Stimulated activated CD8-positive, alpha-beta memory T cell treated with anti-CD3 and anti-CD28 coated beads, Interleukin-7, amount 100 ng/mL, for 1 hour (primary cell): ENCODE results near the gene ECHS1.

Source experiments
- DNase-seq, 2 donors: peaks; one replicate each; pipeline ENCODE4 v3.0.0-alpha.2; 2020; ENCODE audit warnings: low read depth in 2 of 2

ECHS1 gene

DNA sequence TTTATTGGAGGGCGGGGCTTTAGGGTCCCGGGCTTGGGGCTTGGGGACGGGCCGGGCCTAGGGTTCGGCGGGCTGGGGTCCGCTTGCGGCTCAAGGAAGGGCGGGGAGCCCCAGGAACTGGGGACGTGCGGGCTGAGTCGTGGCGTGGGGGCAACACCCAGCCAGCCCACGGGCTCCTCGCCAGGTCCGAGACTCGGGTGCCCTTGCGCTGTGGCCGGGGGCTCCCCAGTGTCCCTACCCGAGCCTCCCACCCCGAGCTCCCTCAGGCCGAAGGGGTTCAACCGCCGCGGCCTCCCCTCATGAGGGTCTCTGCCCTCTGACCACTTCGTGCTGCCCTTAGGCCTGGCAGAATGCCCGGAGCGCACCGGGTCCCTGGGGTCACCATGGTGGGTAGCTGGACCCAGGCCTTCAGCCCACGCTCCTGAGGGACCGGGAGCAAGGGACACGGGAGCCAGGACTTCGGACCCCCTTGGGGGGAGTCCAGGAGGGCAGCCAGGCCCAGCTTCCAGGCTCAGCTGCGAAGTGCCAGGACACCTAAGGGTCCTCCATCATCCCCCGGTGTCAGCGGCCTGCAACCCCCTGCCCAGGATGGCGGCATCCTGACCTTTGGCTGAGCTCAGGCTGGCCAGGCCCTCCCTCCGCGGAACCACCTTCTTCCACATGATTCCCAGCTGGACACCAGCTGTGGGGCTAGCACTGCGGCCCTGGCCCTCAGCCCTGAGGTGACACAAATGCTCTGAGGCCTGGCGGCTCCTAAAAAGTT lies 14.8 kb downstream of the ECHS1 start:
- DNase-seq = no peak

DNA sequence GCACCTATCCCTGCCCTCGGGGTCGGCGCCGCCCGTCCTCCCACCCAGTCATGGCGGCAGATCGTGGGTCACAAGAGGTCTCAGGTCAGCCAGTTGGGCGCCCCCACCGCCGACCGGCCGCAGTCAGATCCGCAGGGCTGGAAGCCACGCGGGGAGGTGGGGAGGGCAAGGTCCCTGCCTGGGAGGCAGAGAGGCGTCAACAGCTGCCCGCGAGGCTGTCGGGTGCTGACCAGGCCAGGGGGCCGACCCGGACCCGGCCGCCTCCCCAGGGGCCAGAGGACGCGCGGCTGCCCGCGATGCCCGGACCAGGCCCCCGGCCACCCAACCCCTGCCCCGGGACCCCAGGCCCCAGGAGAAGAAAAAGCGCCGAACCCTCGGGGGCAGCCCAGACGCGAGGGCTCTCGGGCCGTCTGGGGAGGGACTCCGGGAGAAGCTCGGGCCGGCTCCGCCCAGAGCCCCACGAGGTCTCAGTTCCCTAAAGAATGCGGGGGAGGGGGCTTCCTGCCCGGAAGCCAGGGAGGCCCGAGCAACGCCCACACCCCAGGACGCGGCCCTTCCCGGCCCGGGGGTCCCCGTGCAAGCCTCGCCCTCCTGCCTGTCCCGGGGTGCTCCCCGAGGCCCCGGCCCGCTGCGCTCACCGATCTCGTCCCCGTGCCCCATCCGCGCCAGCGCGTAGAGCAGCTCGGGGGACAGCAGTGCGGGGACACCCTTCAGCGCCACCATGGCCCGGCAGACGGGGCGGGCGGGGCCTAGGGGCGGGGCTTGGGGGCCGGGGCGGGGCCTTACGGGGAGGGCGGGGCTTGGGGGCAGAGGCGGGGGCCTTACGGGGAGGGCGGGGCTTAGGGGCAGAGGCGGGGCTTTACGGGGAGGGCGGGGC lies 15.6 kb downstream of the ECHS1 start, which contains the start of gene FUOM:
FUOM (minus strand) TSS at position 735 of the 877 bp plus-strand sequence; CDS start at position 723, 12 bp downstream.
- no peak for DNase-seq

DNA sequence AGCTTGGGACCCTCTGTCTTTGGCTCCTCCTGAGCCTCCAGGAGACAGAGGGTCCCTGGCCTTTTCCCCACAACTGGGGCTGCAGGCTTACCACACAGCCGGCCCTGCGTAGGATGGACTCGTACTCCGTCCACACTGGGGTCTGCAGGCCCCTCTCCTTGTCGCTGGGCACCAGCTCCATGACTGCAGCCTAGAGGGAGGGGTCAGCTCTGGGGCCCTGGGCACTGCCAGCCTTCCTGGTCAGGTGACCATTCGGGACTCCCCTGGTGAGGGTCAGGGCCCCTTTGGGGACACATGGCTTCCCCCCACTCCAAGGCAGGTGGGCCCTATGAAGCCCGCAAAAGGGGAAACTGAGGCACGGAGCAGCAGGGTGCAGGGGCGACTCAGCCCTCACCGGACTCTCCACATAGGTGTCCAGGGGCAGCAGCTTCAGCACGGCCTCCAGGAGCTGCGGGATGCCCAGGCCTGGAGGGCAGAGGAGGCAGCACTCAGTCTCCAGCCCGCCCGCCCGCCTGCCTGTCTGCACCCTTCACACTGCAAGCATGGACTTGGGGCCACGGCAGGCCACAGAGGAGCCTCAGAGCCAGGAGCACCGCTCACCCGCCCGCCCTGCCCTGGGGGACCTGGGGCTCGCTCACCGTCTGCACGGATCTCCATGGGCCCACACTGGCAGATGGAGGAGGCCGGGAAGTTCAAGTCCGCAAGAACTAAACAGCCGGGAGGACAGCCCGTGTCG lies 16.4 kb downstream of the ECHS1 start:
- no peak for DNase-seq

DNA sequence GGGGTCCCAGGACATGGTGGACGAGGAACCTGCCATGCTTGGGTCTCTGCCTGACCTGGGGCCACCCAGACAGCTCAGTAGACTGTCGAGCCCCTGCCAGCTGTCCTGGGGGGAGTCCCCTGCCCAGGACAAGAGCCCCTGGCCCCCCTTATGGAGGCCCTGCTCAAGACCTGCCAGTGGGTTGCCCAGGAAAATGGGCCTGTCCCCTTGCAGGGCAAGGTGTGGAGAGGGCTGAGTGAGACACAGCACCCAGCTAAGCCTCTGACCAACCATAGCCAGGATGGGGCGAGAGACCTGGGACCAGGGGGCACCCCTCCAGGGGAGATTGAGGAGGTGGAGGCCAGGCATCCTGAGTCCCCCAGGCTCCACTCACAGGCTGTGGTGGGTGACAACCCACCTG lies 17.2 kb downstream of the ECHS1 start:
- no peak for DNase-seq

DNA sequence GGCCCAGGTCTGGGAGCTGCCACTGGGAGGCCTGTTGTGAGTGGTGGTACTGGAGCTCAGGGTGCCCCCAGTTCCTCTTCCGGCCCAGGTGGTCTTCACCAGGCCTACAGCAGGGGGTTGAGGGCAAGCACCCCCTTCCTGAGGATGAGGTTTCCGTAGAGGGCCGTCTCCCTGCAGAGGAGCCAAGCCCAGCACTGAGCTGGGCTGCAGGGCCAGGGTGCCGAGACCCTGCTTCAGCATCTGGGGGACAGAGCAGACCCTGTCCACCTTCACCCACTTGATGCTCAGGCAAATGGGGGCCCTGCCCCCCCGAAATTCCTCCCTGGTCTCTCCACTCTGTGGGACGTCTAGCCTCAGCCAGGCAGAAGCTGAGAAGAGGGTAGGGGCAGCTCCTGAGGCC lies 17.9 kb downstream of the ECHS1 start:
- DNase-seq = no peak

DNA sequence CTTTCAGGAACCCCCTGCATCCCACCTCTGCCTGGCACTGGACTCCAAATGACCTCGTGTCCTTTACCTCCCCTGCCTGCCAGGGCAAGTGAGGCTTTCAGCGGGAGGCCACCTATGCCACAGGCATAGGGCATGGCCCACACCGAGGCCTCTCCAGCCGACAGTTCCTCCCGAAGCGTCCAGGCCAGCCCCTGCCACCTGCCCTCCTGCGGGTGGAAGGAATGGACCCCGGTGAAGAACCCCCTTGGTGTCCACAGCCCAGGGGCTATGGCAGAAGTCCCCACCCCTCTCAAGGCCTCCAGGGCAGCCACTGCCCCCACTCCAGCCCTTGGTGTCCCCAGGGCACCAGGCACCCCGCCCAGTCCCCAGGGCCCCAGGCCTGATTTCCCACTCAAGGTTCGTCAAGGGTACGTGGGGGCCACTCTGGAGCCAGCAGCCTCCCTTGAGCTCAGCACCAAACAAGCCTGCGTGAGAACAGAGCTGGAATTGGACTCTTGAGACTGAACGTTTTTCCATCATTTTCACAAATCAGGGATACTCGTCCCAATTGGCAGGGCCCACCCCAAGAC lies 18.4 kb downstream of the ECHS1 start:
- DNase-seq = no peak

DNA sequence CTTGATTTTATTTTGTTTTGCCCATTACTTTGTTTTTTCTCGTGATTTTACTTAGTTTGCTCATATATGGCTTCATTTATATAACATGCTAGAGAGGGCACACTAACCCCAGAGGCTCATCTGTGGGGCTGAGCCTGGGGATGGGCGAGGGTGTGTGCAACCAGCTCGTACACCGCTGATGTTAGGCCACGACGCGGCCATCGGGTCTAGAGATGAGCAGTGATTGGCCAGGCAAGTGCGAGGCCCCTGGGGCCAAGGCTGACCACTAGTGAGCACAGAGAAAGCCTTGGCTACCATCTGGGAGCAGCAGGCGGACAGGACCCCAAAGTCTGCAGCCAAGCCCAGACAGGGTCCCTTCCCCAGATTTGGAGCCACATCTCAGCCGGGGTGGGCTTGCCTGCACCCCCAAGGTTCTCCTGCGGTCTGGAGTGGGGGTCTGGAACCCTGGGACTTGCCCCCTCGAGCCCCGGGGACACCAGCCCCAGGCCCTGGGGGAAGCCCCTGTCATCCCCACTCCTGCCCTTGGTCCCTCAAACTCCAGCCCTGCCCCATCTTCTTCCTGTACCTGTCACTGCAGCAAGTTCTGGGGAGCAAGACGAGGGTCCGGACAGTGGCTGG lies 19.1 kb downstream of the ECHS1 start:
- DNase-seq = no peak

DNA sequence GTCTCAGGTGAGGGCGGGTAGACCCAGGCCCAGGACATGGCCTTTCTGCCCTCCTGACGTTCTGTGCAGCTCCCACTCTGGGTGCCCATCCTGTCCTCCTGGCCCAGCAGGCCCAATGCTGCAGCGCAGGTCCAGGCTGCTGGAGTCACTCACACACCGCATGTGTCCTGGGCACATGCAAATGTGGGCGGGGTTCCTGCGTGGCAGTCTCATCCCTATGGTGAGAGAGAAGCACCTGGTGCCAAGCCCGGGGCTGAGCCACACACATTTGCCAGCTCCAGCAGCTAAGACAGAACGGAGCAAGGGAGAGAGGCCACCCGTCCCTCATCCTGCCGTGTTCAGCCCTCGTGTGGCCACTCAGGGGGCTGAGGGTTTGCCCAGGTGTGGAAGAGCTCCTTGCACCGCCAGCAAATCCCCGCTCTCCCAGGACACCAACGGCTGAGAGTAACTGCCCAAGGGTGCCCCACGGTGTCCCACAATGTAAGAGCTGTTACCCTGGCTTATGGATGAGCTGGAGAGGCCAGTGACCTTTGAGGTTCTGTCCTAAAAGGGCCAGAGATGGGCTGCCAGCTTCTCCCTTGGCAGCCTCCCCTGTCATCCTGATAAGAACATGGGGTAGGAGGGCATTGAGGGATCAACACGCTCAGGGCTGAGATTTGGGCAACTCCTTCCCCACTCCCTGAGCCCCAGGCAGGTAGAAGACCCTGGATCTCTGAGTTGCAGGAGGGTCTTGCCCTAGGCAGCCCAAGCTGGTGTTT lies 19.8 kb downstream of the ECHS1 start:
- no peak for DNase-seq

DNA sequence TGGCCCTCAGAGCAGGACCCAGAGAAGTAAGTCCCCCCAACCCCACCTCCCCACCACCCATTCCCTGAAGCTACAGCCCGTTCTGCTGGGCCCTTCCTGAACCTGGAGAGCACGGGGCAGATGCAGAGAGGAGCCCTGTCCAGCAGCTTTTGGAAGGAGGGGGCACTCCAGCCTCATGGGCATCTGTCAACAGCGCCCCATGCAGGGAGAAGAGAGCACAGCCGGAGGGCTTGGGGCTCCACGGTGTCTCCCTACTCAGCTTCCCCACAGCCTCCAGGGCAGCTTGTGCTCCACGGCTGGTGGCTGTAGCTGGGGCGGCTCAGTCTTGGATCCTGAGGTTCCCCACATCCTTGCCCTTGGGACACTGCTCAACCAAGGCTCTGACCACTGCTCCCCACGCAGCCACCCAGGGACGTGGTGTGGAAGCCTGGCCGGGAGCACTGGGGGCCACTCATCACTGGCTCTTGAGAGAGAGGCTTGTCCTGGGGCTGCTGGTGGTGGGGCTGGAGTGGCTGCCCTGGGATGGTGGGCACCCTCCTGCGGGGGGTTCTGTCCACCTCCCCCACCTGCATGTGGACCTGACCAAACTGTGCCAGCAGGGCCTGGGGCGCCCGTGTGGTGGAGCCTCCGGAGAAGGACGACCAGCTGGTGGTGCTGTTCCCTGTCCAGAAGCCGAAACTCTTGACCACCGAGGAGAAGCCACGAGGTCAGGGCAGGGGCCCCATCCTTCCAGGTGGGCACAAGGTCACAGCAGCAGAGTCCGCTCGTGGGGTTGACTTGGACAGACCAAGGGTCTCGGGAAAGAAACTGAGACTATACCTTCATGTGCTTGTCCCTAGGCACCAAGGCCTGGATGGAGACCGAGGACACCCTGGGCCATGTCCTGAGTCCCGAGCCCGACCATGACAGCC lies 21.5 kb downstream of the ECHS1 start:
- no peak for DNase-seq

DNA sequence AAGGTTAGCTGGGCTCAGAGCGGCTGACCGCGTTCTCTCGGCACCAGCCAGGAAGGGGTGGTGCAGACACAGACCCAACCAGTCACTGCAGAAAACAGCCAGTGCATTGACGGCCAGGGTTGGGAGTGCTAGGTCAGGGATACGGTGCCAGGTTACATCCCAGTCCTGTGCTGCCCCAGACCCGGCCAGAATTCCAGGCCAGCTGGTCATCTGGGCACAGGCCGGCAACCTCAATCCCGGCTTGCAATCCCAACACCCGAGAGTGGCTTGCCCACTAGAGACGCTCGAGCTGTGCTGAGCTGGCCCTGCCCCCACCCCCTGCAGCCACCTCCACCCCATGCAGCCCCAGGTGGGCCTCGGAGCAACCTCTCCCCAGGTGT lies 22.2 kb downstream of the ECHS1 start:
- no peak for DNase-seq

DNA sequence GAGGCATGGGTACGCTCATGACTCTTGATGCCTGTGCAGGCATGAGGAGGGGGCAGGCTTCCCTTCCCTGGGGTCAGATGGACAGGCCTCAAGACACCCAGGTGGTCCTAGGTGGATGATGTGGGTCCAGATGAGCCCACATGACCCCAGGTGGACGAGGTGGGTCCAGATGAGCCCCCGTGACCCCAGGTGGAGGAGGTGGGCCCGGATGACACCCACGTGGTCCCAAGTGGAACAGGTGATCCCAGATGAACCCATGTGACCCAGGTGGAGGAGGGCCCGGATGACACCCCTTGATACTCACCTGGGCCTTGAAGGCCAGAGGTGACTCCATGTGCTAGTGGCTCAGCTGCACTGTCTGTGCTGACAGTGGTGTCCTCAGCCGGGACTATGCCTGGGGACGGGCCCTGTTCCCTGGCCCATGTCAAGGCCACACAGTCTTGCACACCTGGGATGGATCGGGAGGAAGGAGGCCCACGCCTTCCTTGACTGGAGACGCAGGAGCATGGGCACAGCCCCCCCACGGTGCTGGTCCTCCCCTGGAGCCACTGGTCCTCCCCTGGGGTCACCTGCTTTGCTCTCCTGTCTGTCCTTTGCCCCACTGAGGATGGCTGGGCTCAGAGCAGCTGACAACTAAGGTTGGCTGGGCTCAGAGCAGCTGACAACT lies 22.7 kb downstream of the ECHS1 start:
- DNase-seq = no peak

DNA sequence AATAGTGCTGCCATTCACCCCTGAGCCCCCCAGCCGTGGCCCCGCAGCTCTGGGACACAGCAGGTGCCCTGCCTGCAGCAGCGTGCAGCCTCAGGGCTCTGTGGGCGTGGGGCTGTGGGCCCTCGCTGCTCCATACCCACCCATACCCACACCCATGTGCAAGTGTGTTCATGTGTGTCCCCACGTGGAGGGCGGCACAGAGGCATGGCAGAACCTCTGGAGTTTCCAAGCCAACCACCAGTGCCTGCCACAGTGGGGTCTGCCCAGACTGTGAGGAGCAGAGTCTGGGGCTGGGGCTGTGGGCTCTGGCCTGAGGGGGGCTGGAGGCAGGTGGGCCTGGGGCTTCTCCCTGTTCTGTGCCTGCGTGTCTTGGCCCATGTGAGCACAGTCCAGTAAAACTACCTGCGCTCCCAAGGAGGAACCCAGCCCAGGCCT lies 23.6 kb downstream of the ECHS1 start:
- no peak for DNase-seq

DNA sequence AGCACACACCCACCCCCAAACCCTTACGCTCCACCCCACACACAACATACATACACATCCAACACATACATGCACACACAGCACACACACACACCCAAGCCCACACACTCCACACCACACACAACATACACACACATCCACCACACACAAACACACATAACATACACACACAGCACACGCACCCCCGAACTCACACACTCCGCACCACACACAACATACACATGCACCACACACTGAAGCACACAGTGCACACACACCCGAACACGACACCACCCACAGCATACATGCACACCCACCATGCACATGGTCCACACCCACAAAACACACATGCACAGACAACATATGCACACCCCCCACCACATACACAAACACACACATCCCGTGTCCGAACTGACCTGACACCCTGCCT lies 24.0 kb downstream of the ECHS1 start:
- no peak for DNase-seq

DNA sequence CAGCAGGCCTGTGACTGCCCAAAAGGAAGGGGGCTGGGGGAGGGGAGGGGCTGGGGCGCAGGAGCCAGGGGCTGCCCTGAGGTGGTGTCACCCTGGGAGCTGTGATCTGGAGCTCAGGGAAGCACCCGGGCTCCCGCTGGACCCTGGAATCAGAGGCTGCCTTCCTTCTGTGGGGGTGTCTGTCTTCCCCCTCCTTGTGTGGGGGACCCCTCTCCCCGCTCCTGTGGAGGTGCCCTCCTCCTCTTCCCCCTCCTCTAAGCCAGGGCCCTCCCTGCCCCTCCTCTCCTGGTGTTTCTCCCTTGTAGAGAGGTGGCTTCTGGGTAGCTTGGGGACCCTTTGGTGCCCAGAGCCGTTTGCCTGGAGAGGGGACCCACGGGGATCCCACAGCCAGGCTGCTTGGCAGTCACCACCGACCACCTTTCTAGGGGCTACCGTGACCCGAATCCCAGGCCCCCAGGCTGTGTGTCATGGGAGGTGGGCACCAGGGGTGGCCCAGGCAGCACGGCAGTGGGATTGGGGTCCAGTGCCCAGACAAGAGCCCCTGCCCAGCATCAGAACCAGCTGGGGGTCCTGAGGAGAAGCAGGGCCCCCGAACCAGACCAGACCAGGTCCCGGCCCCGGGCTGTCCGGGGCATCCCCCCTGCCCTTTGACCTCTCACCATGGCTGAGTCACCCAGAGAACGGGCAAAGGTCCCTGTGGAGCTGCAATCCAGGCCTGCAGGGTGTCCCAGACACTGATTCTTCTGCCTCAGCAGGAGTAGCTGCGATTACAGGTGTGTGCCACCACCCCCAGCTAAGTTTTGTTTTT lies 25.2 kb downstream of the ECHS1 start:
- DNase-seq = no peak

DNA sequence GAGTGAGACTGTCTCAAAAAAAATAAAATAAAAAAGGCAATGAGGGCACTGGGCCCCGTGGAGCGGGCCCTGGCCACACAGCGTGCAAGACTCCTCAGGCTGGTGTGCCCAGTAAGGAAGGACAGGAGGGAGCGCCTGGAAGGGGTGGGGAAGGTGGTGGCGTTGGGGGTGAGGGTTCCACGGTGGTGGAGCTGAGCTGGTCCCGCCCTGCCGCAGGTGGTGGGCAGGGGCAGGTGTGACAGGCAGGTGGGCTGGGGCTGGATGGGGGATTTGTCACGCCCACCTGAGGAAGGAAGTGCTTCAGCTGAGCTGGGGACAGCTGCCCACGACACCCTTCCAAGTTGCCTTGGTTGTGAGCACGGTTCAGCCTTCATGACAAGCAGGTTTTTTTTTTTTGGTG lies 26.7 kb downstream of the ECHS1 start:
- DNase-seq = no peak

DNA sequence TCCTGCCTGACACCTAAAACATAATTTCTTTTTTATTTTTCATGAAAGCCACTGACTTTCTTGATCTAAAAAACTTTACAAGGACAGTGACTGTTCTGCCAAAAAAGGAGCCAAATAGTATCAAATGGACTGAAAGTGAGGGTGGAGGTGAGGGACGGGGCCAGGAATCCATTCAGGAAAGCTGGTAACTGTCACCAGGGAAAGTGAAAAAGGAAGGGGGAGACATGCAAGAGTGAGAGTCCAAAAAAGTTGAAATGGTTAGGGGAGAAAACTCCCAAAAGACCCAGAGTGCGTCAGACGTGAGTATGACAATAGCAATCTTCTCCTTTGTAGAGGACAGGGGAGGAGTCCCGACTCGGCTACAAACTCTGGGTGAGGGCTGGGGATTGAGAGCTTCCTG lies 28.9 kb downstream of the ECHS1 start:
- DNase-seq = no peak

DNA sequence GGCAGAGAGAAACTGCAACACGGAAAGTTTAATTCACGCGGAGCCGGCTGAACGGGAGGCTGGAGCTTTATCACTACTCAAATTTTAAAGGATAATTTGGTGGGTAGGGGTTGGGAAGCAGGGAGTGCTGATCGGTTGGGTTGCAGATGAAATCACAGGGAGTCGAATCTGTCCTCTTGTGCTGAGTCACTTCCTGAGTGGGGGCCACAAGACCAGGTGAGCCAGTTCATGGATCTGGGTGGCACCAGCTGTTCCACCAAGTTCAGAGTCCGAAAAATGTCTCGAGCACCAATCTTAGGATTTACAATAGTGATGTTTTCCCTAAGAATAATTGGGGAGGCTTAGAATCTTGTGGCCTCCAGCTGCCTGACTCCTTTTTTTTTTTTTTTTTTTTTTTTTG lies 29.6 kb downstream of the ECHS1 start:
- no peak for DNase-seq

DNA sequence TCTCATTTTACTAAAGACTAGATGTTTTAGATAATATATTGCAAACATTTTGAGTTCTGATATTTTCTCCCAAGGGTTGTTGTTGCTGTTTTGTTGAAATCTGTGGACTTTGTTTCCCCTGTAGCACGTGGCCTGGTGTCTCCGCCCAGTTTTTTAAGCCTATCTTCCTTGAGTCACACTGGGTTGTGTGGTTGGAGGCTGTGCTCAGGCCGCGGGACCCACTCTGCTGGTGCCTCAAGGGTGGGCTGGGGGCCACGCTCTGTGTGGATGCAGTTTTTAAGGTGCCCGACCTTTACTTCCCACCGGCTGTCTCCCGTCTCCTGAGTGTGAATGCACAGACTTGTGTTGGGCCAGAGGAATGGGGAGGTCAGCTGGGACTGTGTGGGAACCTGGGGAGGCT lies 30.2 kb downstream of the ECHS1 start:
- no peak for DNase-seq
